ENCODE results near the gene IL36A. TPM values are rescaled to one million over a fixed set of nuclear protein-coding genes. Genes with fewer than 3 reads are reported as not detected.

IL36A gene
- not detected in 2 replicates for total RNA-seq

GRCh38 chr2:113005030-113005509 is at the start of gene IL36A:
TSS of gene IL36A (plus strand) at chr2:113005459. CDS start at chr2:113005872, 413 bp downstream.

GRCh38 chr2:112977559-112978056 is 27.7 kb upstream of the IL36A start, which contains the start of gene IL36G:
TSS of gene IL36G (plus strand) at chr2:112978006. CDS start at chr2:112978639, 633 bp downstream.

GRCh38 chr2:113052396-113052917 is 47.2 kb downstream of the IL36A start, which contains the start of gene IL36B:
TSS of gene IL36B (minus strand) at chr2:113052867.

Other genes with a start within 250 kb of the IL36A start
- gene CKAP2L, start 240.8 kb upstream of the IL36A start, total RNA-seq: 5.4 and 9.1 TPM in 2 replicates
- gene IL1A, start 221.0 kb upstream of the IL36A start, total RNA-seq: 0.13 and 0.19 TPM in 2 replicates
- gene IL1B, start 168.7 kb upstream of the IL36A start, total RNA-seq: 0.50 and 0.53 TPM in 2 replicates
- gene IL37, start 94.3 kb upstream of the IL36A start, total RNA-seq: not detected in 2 replicates
- not detected in 2 replicates for gene IL36G, start 27.5 kb upstream of the IL36A start, total RNA-seq
- not detected in 2 replicates for gene IL36B, start 47.4 kb downstream of the IL36A start, total RNA-seq
- gene IL36RN, start 53.7 kb downstream of the IL36A start, total RNA-seq: not detected in 2 replicates
- gene IL1F10, start 62.5 kb downstream of the IL36A start, total RNA-seq: not detected in 2 replicates
- not detected in 2 replicates for gene IL1RN, start 122.1 kb downstream of the IL36A start, total RNA-seq
- 0.19 and 0.26 TPM in 2 replicates for gene PSD4, start 168.5 kb downstream of the IL36A start, total RNA-seq

All from aortic smooth muscle cell (primary cell).